Activated CD8-positive, alpha-beta memory T cell treated with anti-CD3 and anti-CD28 coated beads, Interleukin-2, amount 50 U/mL, for 24 hours (primary cell): ENCODE measurements around the gene ZAP70.
"Not testable (repeated sequence)": the region's sequence is repeated elsewhere in the genome, so short reads cannot be mapped to it uniquely, and the experiment has no call there.

ENCODE experiments used
- DNase-seq: peaks from one replicate; pipeline ENCODE4 v3.0.0-alpha.2; 2020; ENCODE audit errors: extremely low read depth

Gene ZAP70

GRCh38 chr2:97698530-97698929 is 14.8 kb upstream of the ZAP70 start:
- DNase-seq = no peak

DNA sequence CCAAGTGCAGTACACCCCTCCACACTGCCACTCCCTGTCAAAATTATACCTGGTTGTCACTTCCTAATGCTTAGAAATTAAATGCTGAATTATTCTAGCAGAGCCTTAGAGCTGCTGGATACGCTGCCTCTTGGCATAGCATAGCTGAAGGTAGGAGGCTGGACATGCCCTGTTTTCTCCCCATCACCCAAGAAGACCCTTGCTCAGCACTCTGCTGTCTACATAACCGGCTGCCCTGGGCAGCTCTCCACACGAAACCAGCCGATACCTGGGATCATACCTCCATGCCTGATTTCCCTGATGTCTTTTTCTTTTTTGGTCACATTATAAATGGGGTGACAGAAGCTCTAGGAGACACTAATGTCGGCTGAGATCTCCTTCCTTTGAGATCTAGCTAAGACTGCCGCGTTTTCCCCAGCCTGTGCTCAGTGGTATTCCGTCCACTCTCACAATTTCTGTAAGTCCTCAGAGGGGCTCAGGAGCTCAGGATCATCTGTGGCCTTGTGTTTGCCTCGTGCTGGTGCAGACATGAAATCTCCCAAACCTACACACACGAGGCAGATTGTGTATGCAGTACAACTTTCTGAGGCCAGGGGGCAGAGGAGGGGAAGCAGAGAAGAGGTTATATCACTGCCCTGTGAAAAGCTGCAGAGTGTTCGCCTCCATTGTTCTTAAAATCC is 13.5 kb upstream of the ZAP70 start:
- no peak for DNase-seq

- DNase-seq = no peak
Measured at GRCh38 chr2:97701186-97701585, 12.2 kb upstream of the ZAP70 start.

- DNase-seq = no peak
Measured at GRCh38 chr2:97701851-97702465, 11.4 kb upstream of the ZAP70 start.

DNA sequence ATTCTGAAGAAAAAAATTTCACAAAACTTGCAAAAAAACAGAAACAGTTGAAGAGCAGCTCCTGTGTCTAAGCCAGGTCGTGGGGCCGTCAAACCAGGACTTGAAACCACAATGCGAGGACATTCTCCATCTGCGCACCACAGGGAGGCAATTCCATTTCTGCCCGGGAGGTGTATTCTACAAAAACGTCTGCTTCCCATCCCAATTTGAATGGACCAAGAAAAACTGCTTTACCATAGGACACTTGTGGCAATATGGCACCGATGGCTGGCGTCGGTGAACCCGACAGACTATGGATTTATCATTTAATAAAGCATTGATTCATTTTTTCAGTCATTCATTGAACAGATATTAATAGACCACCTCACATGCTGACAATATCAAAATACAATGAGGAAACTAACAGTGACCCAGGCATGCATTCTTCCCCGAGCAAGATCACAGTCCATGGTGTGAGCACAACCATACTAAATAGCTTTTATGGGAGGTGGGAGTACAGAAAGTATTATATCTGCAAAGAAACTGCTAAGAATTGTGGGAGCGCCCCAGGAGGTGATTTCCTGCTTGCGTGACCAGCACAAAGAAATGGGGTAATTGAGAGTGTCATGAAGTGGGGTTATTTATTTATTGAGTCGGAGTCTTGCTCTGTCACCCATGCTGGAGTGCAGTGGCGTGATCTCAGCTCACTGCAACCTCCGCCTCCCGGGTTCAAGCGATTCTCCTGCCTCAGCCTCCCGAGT is 10.5 kb upstream of the ZAP70 start:
- no peak for DNase-seq

DNA sequence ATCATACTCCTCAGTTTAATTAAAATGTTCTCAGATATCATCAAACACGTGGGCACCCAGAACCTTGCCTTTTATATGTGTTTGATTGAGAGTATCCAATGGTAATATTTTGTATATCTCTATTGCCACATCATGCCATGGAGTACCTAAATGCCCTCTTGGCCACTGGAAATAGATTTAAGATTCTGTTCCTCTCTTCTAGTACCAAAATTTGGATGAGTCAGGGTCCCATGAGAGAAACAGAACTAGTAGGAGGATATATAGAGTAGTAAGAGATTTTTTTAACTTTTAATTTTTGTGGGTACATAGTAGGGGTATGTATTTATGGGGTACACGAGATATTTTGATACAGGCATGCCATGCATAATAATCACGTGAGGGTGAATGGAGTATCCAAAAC is 9.6 kb upstream of the ZAP70 start:
- no peak for DNase-seq

- no peak for DNase-seq
Measured at GRCh38 chr2:97704989-97705388, 8.4 kb upstream of the ZAP70 start.

DNA sequence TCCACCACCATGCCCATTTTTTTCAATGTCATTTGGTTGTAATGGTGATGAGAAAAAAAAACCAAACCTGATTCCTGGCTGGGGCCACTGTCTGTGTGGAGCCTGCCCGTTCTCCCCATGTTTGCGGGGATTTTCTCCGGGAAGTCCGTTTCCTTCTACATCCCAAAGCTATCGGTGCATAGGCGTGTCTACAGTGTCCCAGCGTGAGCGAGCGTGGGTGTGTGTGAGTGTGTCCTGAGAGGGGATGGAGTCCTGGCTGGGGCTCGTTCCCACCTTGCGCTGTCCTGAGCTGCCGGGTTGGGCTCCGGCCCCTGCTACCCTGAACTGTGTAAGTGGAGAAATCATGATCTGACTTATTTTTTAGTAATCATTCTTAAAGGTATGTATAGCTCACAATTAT is 7.3 kb upstream of the ZAP70 start:
- no peak for DNase-seq

GRCh38 chr2:97706708-97707345 is 6.5 kb upstream of the ZAP70 start:
- no peak for DNase-seq

- no peak for DNase-seq
Measured at GRCh38 chr2:97707362-97708047, 5.9 kb upstream of the ZAP70 start.

DNA sequence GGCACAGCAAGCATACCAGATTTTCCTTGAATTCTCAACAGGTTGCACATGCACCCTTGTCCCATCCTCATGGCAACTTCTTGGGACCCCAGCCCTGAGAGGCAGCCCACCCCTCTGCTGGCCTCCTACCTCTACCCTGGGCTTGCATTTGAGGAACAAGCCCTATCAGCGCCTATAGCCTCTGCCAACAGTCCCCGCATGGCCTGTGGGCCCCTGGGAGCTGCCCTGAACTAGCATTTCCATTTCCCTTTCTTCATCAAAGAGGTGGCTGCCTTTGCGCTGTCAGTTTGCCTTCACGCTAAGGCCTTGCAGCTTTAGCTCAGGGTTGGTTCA is 5.4 kb upstream of the ZAP70 start:
- no peak for DNase-seq

GRCh38 chr2:97708608-97709007 is 4.8 kb upstream of the ZAP70 start:
- DNase-seq = no peak

DNA sequence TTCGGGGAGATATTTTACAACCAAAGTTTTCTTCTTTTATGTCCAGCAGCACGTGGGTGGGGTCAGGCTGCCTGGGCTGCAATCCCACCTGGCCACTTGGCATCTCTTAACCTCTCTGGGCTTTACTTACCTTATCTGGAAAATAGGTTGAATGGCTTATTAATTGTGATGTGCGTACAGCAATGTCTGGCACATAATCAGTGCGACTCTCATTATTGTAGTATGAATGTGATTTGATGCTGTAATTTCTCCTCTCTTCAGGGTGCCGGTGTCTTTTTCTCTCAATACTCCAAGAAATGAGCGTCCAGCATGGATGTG is 2.0 kb upstream of the ZAP70 start:
- no peak for DNase-seq

DNA sequence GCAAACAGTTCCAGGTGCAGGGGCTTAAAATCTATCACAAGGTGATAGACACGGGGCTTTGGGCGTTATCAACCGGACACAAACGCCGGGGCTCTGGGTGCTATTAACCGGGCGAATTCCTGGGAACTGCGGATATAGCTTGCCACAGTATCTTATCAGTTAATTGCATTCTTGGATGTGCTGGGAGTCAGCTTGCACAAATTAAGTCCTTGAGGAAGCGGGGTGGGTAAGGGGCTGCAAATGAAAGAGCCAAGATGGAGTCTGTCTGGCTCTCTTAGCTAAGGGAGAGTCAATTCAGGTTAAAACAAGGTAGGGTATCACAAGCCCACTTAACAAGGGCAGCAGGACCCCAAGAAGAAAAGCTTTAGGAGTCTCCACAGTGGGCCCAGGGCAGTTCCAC is 1.2 kb upstream of the ZAP70 start:
- not testable (repeated sequence) for DNase-seq

- no peak for DNase-seq
Measured at GRCh38 chr2:97712693-97713295, 582 bp upstream of the ZAP70 start.

GRCh38 chr2:97714084-97714949 is 941 bp downstream of the ZAP70 start:
- no peak for DNase-seq

GRCh38 chr2:97714950-97715652 is 1.7 kb downstream of the ZAP70 start:
- no peak for DNase-seq

DNA sequence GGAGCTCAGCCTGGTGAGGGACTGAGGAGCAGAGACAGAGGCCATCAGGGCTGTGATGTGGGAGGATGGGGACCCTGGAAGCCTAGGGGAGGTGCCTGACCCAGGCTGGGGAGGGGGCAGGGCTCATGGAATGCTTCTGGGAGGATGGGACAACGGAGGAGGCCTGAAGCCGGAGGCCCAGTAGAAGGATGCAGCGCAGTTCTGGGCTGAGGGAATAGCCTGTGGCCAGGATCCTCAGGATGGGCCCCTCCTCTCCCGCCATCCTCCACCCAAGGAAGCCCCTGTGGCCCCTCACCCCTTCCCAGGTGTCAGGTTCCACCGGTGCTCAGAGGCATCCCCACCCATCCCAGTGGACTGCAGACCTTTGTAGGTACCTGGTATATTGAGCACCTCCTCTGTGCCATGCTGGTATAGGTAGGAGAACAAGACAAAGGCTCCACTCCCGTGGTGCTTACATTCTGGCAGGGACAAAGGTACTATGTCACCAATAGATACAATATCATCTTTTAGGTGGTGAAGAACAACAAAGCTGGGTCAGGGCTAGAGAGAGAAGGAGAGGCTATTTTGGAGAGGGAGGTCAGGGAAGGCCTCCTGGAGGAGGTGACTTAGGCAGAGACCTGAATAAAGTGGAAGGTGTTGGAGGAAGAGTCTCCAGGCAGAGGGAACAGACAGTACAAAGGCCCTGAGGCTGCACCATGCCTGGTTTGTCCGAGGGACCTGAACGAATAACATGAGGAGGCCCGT is 2.7 kb downstream of the ZAP70 start:
- DNase-seq = no peak
